SK-N-SH (cell line): Measurements from ENCODE around the gene PRKCI. TPM values are rescaled to one million over a fixed set of nuclear protein-coding genes. Genes with fewer than 3 reads are reported as not detected.

ENCODE experiments used
- CTCF ChIA-PET: fragments of 300-600, 350-600 bp; formaldehyde crosslinking; extraction: SDS; loops from one replicate; lab custom pipeline; 2021; lab: Yijun Ruan, JAX
- POLR2A ChIA-PET: fragments of 350-600 bp; sonication (Branson Sonifier 250); formaldehyde crosslinking; extraction: SDS; loops from one replicate; lab custom pipeline; 2020; ENCODE audit warnings: antibody characterized with exemption, inconsistent platforms; lab: Yijun Ruan, JAX
- DNase-seq: peaks from one replicate; pipeline ENCODE4 v3.0.0; 2012
- H2AFZ ChIP-seq: fragments of 200-600 bp; sonication (generic); 2 replicates; pipeline ENCODE4 v1.8.1; 2016; ENCODE audit warnings: antibody characterized with exemption, mild to moderate bottlenecking, low read depth
- H3F3A ChIP-seq: fragments of 200-600 bp; sonication (generic); replicated peaks from 2 replicates; pipeline ENCODE3; 2016; ENCODE audit warnings: antibody characterized with exemption, mild to moderate bottlenecking; ENCODE audit not compliant: insufficient read depth
- H3K27ac ChIP-seq, 2 experiments: fragments of 200-500 bp in 1 of 2; fragments of 200-600 bp in 1 of 2; sonication (Bioruptor generic) in 1 of 2; sonication (generic), shearing (Covaris generic) in 1 of 2; 2 replicates each; pipeline versions ENCODE4 v1.5.1 to v1.6.1; 2014 to 2016; ENCODE audit warnings: low read depth in 2 of 2, inconsistent platforms in 1 of 2, low read length in 1 of 2, mild to moderate bottlenecking in 1 of 2, mixed read lengths in 1 of 2
- H3K27me3 ChIP-seq: fragments of 200-600 bp; sonication (generic), shearing (Covaris generic); 2 replicates; pipeline ENCODE4 v1.6.1; 2016; ENCODE audit warnings: mixed run types; ENCODE audit not compliant: insufficient read depth
- H3K36me3 ChIP-seq, 2 experiments: fragments of 200-500 bp in 1 of 2; fragments of 200-600 bp in 1 of 2; sonication (Bioruptor generic) in 1 of 2; sonication (generic) in 1 of 2; replicated peaks in 1 of 2; 2 replicates each; pipeline versions ENCODE3 to v1.5.1; 2014 to 2016; ENCODE audit warnings: low read length in 1 of 2, mild to moderate bottlenecking in 1 of 2; ENCODE audit not compliant: insufficient read depth in 2 of 2, control insufficient read depth in 1 of 2
- H3K4me1 ChIP-seq, 2 experiments: fragments of 200-500 bp in 1 of 2; fragments of 200-600 bp in 1 of 2; sonication (Bioruptor generic) in 1 of 2; sonication (generic), shearing (Covaris generic) in 1 of 2; 2 replicates each; pipeline versions ENCODE4 v1.5.1 to v1.6.1; 2014 to 2016; ENCODE audit warnings: low read depth in 1 of 2, low read length in 1 of 2, mixed run types in 1 of 2; ENCODE audit not compliant: insufficient read depth in 2 of 2, control insufficient read depth in 1 of 2
- H3K4me2 ChIP-seq: fragments of 200-600 bp; sonication (generic), shearing (Covaris generic); 2 replicates; pipeline ENCODE4 v1.6.1; 2017; ENCODE audit warnings: mixed run types
- H3K4me3 ChIP-seq, 2 experiments: fragments of 200-500 bp in 1 of 2; fragments of 200-600 bp in 1 of 2; sonication (Bioruptor generic) in 1 of 2; sonication (generic), shearing (Covaris generic) in 1 of 2; 2 replicates each; pipeline versions ENCODE4 v1.5.1 to v1.8.1; 2014 to 2016; ENCODE audit warnings: low read depth in 2 of 2, inconsistent platforms in 1 of 2, low read length in 1 of 2, mild to moderate bottlenecking in 1 of 2, mixed read lengths in 1 of 2, moderate library complexity in 1 of 2
- H3K79me2 ChIP-seq: fragments of 200-600 bp; sonication (generic); 2 replicates; pipeline ENCODE4 v1.8.1; 2017; ENCODE audit warnings: mild to moderate bottlenecking; ENCODE audit not compliant: insufficient read depth
- H3K9ac ChIP-seq: fragments of 200-600 bp; sonication (generic); 2 replicates; pipeline ENCODE4 v1.6.1; 2017; ENCODE audit warnings: mixed run types
- H3K9me2 ChIP-seq: fragments of 200-600 bp; sonication (generic); 2 replicates; pipeline ENCODE4 v1.6.1; 2017; ENCODE audit warnings: mixed run types
- H3K9me3 ChIP-seq: fragments of 200-600 bp; sonication (generic); 2 replicates; pipeline ENCODE4 v1.6.1; 2017; ENCODE audit warnings: mixed run types, mild to moderate bottlenecking, moderate library complexity
- H4K20me1 ChIP-seq: fragments of 200-600 bp; sonication (generic); 2 replicates; pipeline ENCODE4 v1.6.1; 2017; ENCODE audit warnings: mild to moderate bottlenecking, mixed run types; ENCODE audit not compliant: insufficient read depth
- ELF1 ChIP-seq: IDR thresholded peaks from 2 replicates; pipeline ENCODE4 v1.4.0; 2012
- IRF3 ChIP-seq: fragments of 150-350 bp; IDR thresholded peaks from 2 replicates; pipeline ENCODE4 v1.6.1; 2016; ENCODE audit warnings: mild to moderate bottlenecking, low read depth, low read length
- JUND ChIP-seq: IDR thresholded peaks from 2 replicates; pipeline ENCODE4 v1.4.0; 2012
- MEF2A ChIP-seq: IDR thresholded peaks from 2 replicates; pipeline ENCODE4 v1.4.0; 2012; ENCODE audit warnings: low read depth, borderline replicate concordance
- NFIC ChIP-seq: IDR thresholded peaks from 2 replicates; pipeline ENCODE4 v1.4.0; 2012; ENCODE audit warnings: borderline replicate concordance
- PBX3 ChIP-seq: IDR thresholded peaks from 2 replicates; pipeline ENCODE4; 2012
- POLR2AphosphoS5 ChIP-seq: IDR thresholded peaks from 2 replicates; pipeline ENCODE4 v1.6.1; 2012; ENCODE audit warnings: low read depth, low read length
- SMC3 ChIP-seq: IDR thresholded peaks from 2 replicates; pipeline ENCODE4 v1.6.1; 2012; ENCODE audit warnings: low read depth, low read length, improper control_type of control experiment
- TCF12 ChIP-seq: IDR thresholded peaks from 2 replicates; pipeline ENCODE4 v1.4.0; 2012
- ZBTB33 ChIP-seq: IDR thresholded peaks from 2 replicates; pipeline ENCODE4 v1.4.0; 2012; ENCODE audit warnings: low read depth, borderline replicate concordance
- WGBS: methylation state at CpG from one replicate; pipeline ENCODE4 v1.1.6; 2017; ENCODE audit warnings: low lambda C conversion rate; 5-methylcytosine and 5-hydroxymethylcytosine counted together
- polyA plus RNA-seq, 3 experiments: library from polyadenylated mRNA; depleted of rRNA; stranded (reverse); fragments of >200 nt; gene quantifications; 2 replicates each; pipeline ENCODE4 v1.2.3, GENCODE V29; 2012
- TF ChIP-seq, protein P1 (sequence below): fragments of 200-600 bp; sonication (generic); IDR thresholded peaks from 2 replicates; pipeline ENCODE4 v1.6.1; 2017; ENCODE audit warnings: antibody characterized with exemption, mild to moderate bottlenecking, moderate library complexity

Gene PRKCI
- polyA plus RNA-seq, 1 of the 3 experiments (the other 2 are of a cell fraction), result 10.1 TPM

DNA sequence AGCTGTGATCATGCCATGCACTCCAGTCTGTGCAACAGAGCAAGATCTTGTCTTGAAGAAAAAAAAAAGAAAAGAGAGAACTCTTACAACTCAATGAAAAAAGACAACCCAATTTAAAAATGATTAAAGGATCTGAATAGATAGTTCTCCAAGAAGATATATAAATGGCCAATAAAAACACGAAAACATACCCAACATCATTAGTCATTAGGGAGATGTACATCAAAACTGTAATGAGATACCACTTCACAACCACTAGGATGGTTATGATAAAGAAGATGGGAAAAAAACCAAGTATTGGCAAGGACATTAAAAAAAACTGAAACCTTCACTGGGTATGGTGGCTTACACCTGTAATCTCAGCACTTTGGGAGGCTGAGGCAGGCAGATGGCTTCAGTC lies 2.4 kb upstream of the PRKCI start:
- Histone ChIP-seq H3F3A (peaks cover 4% of the 10 kb centered on the region), H3K4me2 (no peak overlapping the region), H4K20me1 (peaks cover 6% of the 10 kb centered on the region; the same call in 1 of the 2 replicates), H3K36me3 (no peaks in the 10 kb centered on the region), H3K27ac (no peak overlapping the region), H3K79me2 (peaks cover 24% of the 10 kb centered on the region), H3K4me3 (no peak overlapping the region), H2AFZ (no peak overlapping the region), H3K27me3 (no peaks in the 10 kb centered on the region), H3K4me1 (no peaks in the 10 kb centered on the region), H3K9ac (no peak overlapping the region), H3K9me2 (no peaks in the 10 kb centered on the region), H3K9me3 (no peaks in the 10 kb centered on the region)
- 50% methylated on average over 1 of the region's 1 CpG for WGBS
- DNase-seq, result no peak
- TF ChIP-seq JUND, result no peak
- no peak for TF ChIP-seq ZBTB33
- TF ChIP-seq NFIC, result peak; percentile 10; the same call in 1 of the 2 replicates
- TF ChIP-seq ELF1, result no peak
- TF ChIP-seq TCF12, result peak; percentile 24; the same call in 1 of the 2 replicates
- peak; percentile 42; the same call in 1 of the 2 replicates for TF ChIP-seq PBX3
- CTCF ChIA-PET, result interaction anchor here (0.6 kb wide), 1 partner anchor 167 kb away, joined by 3 read pairs; no protein-coding TSS in a partner anchor
- POLR2A ChIA-PET, result no interaction called here

DNA sequence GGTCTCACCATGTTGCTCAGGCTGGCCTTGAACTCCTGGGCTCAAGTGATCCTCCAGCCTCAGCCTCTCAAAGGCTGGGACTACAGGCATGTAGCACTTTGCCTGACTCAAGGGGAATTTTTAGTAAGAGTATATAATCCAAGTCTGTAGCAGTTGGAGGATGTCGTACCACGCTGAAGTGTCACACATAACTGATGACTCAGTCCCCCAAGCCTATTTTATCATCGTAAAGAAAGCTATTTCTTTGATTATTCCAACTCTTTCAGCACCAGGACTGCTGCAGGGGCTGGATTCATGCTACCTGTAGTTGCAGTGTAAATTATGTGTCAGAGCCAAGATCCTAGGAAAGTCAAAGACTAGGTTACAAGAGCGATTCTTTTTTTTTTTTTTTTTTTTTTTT lies 1.4 kb upstream of the PRKCI start:
- Histone ChIP-seq H3K9me2 (no peaks in the 10 kb centered on the region), H3K4me3 (no peak overlapping the region), H3K27ac (no peak overlapping the region), H3K27me3 (no peaks in the 10 kb centered on the region), H2AFZ (no peak overlapping the region), H3K4me1 (no peaks in the 10 kb centered on the region), H3K79me2 (peaks cover 34% of the 10 kb centered on the region), H4K20me1 (peaks cover 12% of the 10 kb centered on the region; the same call in 1 of the 2 replicates), H3K9ac (no peak overlapping the region), H3K9me3 (no peaks in the 10 kb centered on the region), H3K36me3 (no peaks in the 10 kb centered on the region), H3K4me2 (no peak overlapping the region), H3F3A (no peaks in the 10 kb centered on the region)
- whole genome bisulfite sequencing, result 75% methylated on average over 4 of the region's 4 CpGs
- POLR2A ChIA-PET, result no interaction called here
- CTCF ChIA-PET, result no interaction called here
- TF ChIP-seq POLR2AphosphoS5 (no peak), MEF2A (no peak), SMC3 (no peak), IRF3 (no peak)
- TF ChIP-seq, protein P1, sequence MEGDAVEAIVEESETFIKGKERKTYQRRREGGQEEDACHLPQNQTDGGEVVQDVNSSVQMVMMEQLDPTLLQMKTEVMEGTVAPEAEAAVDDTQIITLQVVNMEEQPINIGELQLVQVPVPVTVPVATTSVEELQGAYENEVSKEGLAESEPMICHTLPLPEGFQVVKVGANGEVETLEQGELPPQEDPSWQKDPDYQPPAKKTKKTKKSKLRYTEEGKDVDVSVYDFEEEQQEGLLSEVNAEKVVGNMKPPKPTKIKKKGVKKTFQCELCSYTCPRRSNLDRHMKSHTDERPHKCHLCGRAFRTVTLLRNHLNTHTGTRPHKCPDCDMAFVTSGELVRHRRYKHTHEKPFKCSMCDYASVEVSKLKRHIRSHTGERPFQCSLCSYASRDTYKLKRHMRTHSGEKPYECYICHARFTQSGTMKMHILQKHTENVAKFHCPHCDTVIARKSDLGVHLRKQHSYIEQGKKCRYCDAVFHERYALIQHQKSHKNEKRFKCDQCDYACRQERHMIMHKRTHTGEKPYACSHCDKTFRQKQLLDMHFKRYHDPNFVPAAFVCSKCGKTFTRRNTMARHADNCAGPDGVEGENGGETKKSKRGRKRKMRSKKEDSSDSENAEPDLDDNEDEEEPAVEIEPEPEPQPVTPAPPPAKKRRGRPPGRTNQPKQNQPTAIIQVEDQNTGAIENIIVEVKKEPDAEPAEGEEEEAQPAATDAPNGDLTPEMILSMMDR, result no peak
- DNase-seq, result no peak
